ENCODE measurements around the gene KCNQ5. TPM values are rescaled to one million over a fixed set of nuclear protein-coding genes. Genes with fewer than 3 reads are reported as not detected.

Gene KCNQ5
- total RNA-seq, 1 experiment from 2014 or later = 0.07 TPM

DNA sequence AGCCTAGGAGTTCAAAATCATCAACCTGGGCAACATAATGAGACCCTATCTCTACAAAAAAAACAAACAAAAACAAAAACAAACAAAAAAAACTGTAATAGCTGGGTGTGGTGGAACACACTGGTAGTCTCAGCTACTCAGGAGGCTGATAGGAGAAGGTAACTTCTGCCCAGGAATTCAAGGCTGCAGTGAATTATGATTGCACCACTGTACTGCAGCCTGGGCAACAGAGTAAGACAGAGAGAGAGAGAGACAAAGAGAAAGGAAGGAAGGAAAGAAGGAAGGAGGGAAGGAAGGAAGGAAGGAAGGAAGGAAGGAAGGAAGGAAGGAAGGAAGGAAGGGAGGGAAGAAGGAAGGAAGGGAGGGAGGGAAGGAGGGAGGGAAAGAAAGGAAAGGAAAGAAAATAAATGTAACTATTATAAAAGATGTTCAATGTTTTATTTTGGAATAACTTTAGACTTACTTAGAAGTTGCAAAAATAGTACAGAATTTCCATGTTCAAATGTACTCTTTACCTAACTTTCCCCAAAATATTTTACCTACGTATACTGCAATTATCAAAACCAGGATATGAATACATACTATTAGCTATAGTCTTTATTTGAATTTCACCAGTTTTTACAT, 428.2 kb downstream of the KCNQ5 start:
- TF ChIP-seq, protein P1, sequence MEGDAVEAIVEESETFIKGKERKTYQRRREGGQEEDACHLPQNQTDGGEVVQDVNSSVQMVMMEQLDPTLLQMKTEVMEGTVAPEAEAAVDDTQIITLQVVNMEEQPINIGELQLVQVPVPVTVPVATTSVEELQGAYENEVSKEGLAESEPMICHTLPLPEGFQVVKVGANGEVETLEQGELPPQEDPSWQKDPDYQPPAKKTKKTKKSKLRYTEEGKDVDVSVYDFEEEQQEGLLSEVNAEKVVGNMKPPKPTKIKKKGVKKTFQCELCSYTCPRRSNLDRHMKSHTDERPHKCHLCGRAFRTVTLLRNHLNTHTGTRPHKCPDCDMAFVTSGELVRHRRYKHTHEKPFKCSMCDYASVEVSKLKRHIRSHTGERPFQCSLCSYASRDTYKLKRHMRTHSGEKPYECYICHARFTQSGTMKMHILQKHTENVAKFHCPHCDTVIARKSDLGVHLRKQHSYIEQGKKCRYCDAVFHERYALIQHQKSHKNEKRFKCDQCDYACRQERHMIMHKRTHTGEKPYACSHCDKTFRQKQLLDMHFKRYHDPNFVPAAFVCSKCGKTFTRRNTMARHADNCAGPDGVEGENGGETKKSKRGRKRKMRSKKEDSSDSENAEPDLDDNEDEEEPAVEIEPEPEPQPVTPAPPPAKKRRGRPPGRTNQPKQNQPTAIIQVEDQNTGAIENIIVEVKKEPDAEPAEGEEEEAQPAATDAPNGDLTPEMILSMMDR (conservative IDR thresholded peaks at IDR 0.05) = no peak
- H4K8ac ChIP-seq (replicated peaks; ENCODE audit: insufficient read length, low read depth, low read length) = no peak overlapping the region
- Mint-ChIP-seq H3K4me1 (no peaks in the 10 kb centered on the region), H3K27ac (no peak overlapping the region), H3K9me3 (no peaks in the 10 kb centered on the region), H3K36me3 (ENCODE audit: insufficient read depth in 1 of 3, low read depth in 3 of 3) (no peaks in the 10 kb centered on the region), H3K4me3 (no peak overlapping the region), H3K27me3 (ENCODE audit: low read depth) (no peaks in the 10 kb centered on the region)
- H3K56ac ChIP-seq (ENCODE audit: insufficient read length, low read depth, low read length) = no peak overlapping the region
- H2BK20ac ChIP-seq (ENCODE audit: low read depth, low read length, poor library complexity, severe bottlenecking) = no peak overlapping the region
- no peak overlapping the region for H3K18ac ChIP-seq (ENCODE audit: insufficient read length, low read depth, low read length)
- no peak overlapping the region for H3K9ac ChIP-seq (ENCODE audit: extremely low read depth, insufficient read length, low read length)
- no peak overlapping the region for H4K5ac ChIP-seq (ENCODE audit: insufficient read length, low read depth, low read length)
- no peaks in the 10 kb centered on the region for H3K27me3 ChIP-seq (ENCODE audit: insufficient read depth, low read length)
- H3K14ac ChIP-seq (ENCODE audit: insufficient read depth, low read length) = no peak overlapping the region
- no peak overlapping the region for H3T11ph ChIP-seq (ENCODE audit: low read length)
- H2BK15ac ChIP-seq (ENCODE audit: low read depth, low read length) = no peak overlapping the region
- H2AFZ ChIP-seq (ENCODE audit: low read length) = no peak overlapping the region
- no peaks in the 10 kb centered on the region for H4K20me1 ChIP-seq (ENCODE audit: control insufficient read depth, insufficient read depth, insufficient read length)
- no peaks in the 10 kb centered on the region for H3K4me1 ChIP-seq (ENCODE audit: insufficient read depth, low read length)
- H3K4me2 ChIP-seq (ENCODE audit: insufficient read depth, insufficient read length, low read length) = no peak overlapping the region
- H2BK120ac ChIP-seq (ENCODE audit: low read depth, low read length, poor library complexity, severe bottlenecking) = no peak overlapping the region
- H3K9me3 ChIP-seq (ENCODE audit: control insufficient read depth, low read depth, low read length) = no peaks in the 10 kb centered on the region
- DNase-seq = no peak
- no peak overlapping the region for H4K91ac ChIP-seq (ENCODE audit: insufficient read length, low read depth, low read length)
- H2AK5ac ChIP-seq (ENCODE audit: insufficient read length, low read length) = no peak overlapping the region
- H3K79me1 ChIP-seq (ENCODE audit: insufficient read depth, low read depth, low read length, poor library complexity, severe bottlenecking) = no peaks in the 10 kb centered on the region
- no peaks in the 10 kb centered on the region for H3K79me2 ChIP-seq (ENCODE audit: insufficient read depth, low read length)
- H2BK5ac ChIP-seq (ENCODE audit: insufficient read length, low read length) = no peak overlapping the region
- H3K23me2 ChIP-seq (ENCODE audit: insufficient read length, low read depth, low read length, poor library complexity, severe bottlenecking) = no peaks in the 10 kb centered on the region
- no CpG with 5 or more reads among the region's 1 CpG for WGBS (ENCODE audit: extremely low coverage, insufficient read length, low lambda C conversion rate)
- no peak overlapping the region for H3K27ac ChIP-seq (ENCODE audit: insufficient read length, low read depth, low read length)
- H2BK12ac ChIP-seq (ENCODE audit: insufficient read length, low read depth, low read length) = no peak overlapping the region
- H3K4ac ChIP-seq (ENCODE audit: low read depth, low read length) = no peak overlapping the region
- H3K23ac ChIP-seq (ENCODE audit: insufficient read length, low read depth, low read length) = no peak overlapping the region

Measured in H9 (cell line).